GM23338 (cell line): ENCODE data around the gene ELFN2. TPM values are rescaled to one million over a fixed set of nuclear protein-coding genes. Genes with fewer than 3 reads are reported as not detected.

Experiments used
- ATAC-seq: fragments of 200-7000 bp; cut with Tn5 transposase; 3 replicates; pipeline ENCODE4 v1.9.1; 2020
- DNase-seq: peaks from one replicate; pipeline ENCODE4 v3.0.0-alpha.2; 2015; ENCODE audit warnings: low spot score
- H2AFZ ChIP-seq: fragments of 200-600 bp; sonication (generic); 2 replicates; pipeline ENCODE4 v1.8.0; 2016; ENCODE audit warnings: antibody characterized with exemption, mild to moderate bottlenecking, moderate library complexity
- H3F3A ChIP-seq: fragments of 200-600 bp; sonication (generic); replicated peaks from 2 replicates; pipeline ENCODE4 v1.8.0; 2017; ENCODE audit warnings: antibody characterized with exemption, mixed run types, low read depth
- H3K27ac ChIP-seq: fragments of 200-600 bp; sonication (generic); 2 replicates; pipeline ENCODE4 v1.6.1; 2016; ENCODE audit warnings: low read depth
- H3K27me3 ChIP-seq: fragments of 200-600 bp; sonication (generic); 2 replicates; pipeline ENCODE4 v1.8.0; 2016; ENCODE audit warnings: mild to moderate bottlenecking, mixed run types, moderate library complexity; ENCODE audit not compliant: insufficient read depth
- H3K36me3 ChIP-seq: fragments of 200-600 bp; sonication (generic); 2 replicates; pipeline ENCODE4 v1.8.0; 2016; ENCODE audit warnings: mild to moderate bottlenecking; ENCODE audit not compliant: insufficient read depth
- H3K4me1 ChIP-seq: fragments of 200-600 bp; sonication (generic); 2 replicates; pipeline ENCODE4 v1.8.0; 2016; ENCODE audit warnings: mild to moderate bottlenecking, moderate library complexity; ENCODE audit not compliant: insufficient read depth
- H3K4me2 ChIP-seq: fragments of 200-600 bp; sonication (generic); 2 replicates; pipeline ENCODE4 v1.7.1; 2017; ENCODE audit warnings: mixed run types
- H3K4me3 ChIP-seq: fragments of 200-600 bp; sonication (generic); 2 replicates; pipeline ENCODE4 v1.6.1; 2016; ENCODE audit warnings: mixed run types
- H3K79me2 ChIP-seq: fragments of 200-600 bp; sonication (generic); replicated peaks from 2 replicates; pipeline ENCODE4 v1.8.0; 2017; ENCODE audit warnings: mild to moderate bottlenecking; ENCODE audit not compliant: insufficient read depth
- H3K9me2 ChIP-seq: fragments of 200-600 bp; sonication (generic); 2 replicates; pipeline ENCODE4 v1.8.0; 2017; ENCODE audit not compliant: insufficient read depth
- H4K20me1 ChIP-seq: fragments of 200-600 bp; sonication (generic); replicated peaks from 2 replicates; pipeline ENCODE4 v1.8.0; 2017; ENCODE audit warnings: mild to moderate bottlenecking; ENCODE audit not compliant: insufficient read depth
- H3K27ac Mint-ChIP-seq: 2 replicates; pipeline ENCODE4 v1.8.0; 2020; ENCODE audit warnings: inconsistent platforms, mild to moderate bottlenecking, moderate library complexity, mixed read lengths
- H3K27me3 Mint-ChIP-seq: 3 replicates; pipeline ENCODE4 v1.8.0; 2022; ENCODE audit warnings: low read depth, mild to moderate bottlenecking, moderate library complexity, mixed read lengths, inconsistent platforms; ENCODE audit not compliant: insufficient read depth, poor library complexity
- H3K36me3 Mint-ChIP-seq: 3 replicates; pipeline ENCODE4 v1.8.0; 2021; ENCODE audit warnings: low read depth, mild to moderate bottlenecking, inconsistent platforms, moderate library complexity, mixed read lengths
- H3K4me1 Mint-ChIP-seq: 3 replicates; pipeline ENCODE4 v1.8.0; 2020; ENCODE audit warnings: mild to moderate bottlenecking, inconsistent platforms, mixed read lengths
- H3K4me3 Mint-ChIP-seq: 3 replicates; pipeline ENCODE4 v1.8.0; 2021; ENCODE audit warnings: moderate library complexity, mild to moderate bottlenecking, inconsistent platforms, mixed read lengths
- H3K9me3 Mint-ChIP-seq: 3 replicates; pipeline ENCODE4 v1.8.0; 2020; ENCODE audit warnings: moderate library complexity, mild to moderate bottlenecking, inconsistent platforms, mixed read lengths
- JUNB ChIP-seq: IDR thresholded peaks from one replicate; pipeline ENCODE4 v1.6.1; 2016; ENCODE audit warnings: antibody characterized with exemption; ENCODE audit not compliant: unreplicated experiment
- NANOG ChIP-seq: IDR thresholded peaks from 2 replicates; pipeline ENCODE4 v1.6.1; 2016; ENCODE audit warnings: antibody characterized with exemption, borderline replicate concordance
- STAT1 ChIP-seq: IDR thresholded peaks from one replicate; pipeline ENCODE4 v1.6.1; 2016; ENCODE audit warnings: antibody characterized with exemption; ENCODE audit not compliant: unreplicated experiment
- ZNF331 ChIP-seq: fragments of 250-450 bp; sonication (Bioruptor Pico); IDR thresholded peaks from 2 replicates; pipeline ENCODE4 v1.5.0; 2020; ENCODE audit warnings: low read depth, mild to moderate bottlenecking, moderate library complexity
- polyA plus RNA-seq: library from polyadenylated mRNA; unstranded; fragments of >200 nt; fragmentation: Nextera tagmentation; extraction: Ambion mirVana; gene quantifications from 2 replicates; pipeline ENCODE4 v1.2.1, GENCODE V29; 2016
- total RNA-seq: library from RNA; depleted of rRNA; stranded (reverse); fragments of >200 nt; shearing (Covaris generic); gene quantifications from 2 replicates; pipeline ENCODE4 v1.2.3, GENCODE V29; 2014
- TF ChIP-seq, protein P1 (sequence below): IDR thresholded peaks from one replicate; pipeline ENCODE4 v1.6.1; 2018; ENCODE audit warnings: antibody characterized with exemption; ENCODE audit not compliant: unreplicated experiment
- TF ChIP-seq, protein P2 (sequence below): IDR thresholded peaks from 2 replicates; pipeline ENCODE4 v1.6.1; 2016; ENCODE audit warnings: antibody characterized with exemption
- TF ChIP-seq, protein P3 (sequence below), 2 experiments: fragments of 200-600 bp in 1 of 2; sonication (generic) in 1 of 2; conservative IDR thresholded peaks; 2 replicates each; pipeline versions ENCODE4 v1.5.1 to v1.6.1; 2016 to 2017; ENCODE audit warnings: antibody characterized with exemption in 2 of 2, low read depth in 2 of 2, mild to moderate bottlenecking in 2 of 2, moderate library complexity in 1 of 2

Gene ELFN2
- total and polyA plus RNA-seq, 2 experiments from 2014 or later, result 0.18 to 0.35 TPM

DNA sequence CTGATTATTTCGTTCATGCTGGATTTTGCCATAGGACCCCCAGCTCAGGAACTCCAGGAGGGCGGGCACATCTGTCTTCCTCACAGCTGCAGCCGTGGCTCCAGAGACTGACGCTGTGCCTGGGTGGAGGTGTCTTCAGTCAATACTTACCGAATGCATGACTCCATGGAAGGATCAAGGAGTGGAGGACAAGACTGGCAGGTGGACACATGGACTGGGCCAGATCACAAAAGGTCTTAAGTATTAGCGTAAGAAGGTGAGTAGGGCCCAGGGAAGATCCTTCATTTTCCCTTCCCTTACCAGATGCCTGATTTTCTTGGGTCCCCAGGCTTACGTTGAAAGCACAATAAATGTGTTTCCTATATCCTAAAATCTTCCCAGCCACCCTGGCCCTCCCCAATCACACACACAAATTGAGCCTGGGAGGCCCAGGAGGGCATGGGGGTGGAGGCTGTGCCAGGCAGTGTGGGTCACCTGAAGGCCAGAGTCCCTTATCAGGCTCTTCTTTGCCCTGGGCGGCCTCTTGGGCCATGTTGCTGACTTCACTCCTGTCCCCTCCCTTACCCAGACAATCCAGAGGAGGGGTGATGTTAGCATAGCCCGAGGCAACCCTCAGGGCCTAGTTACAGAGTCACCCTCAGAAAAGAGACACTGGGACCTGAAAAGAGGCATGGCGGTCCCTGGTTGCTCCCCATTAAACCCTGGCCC is 88.6 kb downstream of the ELFN2 start:
- 0 out of 2 replicates have a peak, but pooled peaks cover 3% of the 10 kb centered on the region for H3F3A ChIP-seq
- TF ChIP-seq, protein P1, sequence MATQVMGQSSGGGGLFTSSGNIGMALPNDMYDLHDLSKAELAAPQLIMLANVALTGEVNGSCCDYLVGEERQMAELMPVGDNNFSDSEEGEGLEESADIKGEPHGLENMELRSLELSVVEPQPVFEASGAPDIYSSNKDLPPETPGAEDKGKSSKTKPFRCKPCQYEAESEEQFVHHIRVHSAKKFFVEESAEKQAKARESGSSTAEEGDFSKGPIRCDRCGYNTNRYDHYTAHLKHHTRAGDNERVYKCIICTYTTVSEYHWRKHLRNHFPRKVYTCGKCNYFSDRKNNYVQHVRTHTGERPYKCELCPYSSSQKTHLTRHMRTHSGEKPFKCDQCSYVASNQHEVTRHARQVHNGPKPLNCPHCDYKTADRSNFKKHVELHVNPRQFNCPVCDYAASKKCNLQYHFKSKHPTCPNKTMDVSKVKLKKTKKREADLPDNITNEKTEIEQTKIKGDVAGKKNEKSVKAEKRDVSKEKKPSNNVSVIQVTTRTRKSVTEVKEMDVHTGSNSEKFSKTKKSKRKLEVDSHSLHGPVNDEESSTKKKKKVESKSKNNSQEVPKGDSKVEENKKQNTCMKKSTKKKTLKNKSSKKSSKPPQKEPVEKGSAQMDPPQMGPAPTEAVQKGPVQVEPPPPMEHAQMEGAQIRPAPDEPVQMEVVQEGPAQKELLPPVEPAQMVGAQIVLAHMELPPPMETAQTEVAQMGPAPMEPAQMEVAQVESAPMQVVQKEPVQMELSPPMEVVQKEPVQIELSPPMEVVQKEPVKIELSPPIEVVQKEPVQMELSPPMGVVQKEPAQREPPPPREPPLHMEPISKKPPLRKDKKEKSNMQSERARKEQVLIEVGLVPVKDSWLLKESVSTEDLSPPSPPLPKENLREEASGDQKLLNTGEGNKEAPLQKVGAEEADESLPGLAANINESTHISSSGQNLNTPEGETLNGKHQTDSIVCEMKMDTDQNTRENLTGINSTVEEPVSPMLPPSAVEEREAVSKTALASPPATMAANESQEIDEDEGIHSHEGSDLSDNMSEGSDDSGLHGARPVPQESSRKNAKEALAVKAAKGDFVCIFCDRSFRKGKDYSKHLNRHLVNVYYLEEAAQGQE, result no peak
- no peak for TF ChIP-seq NANOG
- TF ChIP-seq, protein P2, sequence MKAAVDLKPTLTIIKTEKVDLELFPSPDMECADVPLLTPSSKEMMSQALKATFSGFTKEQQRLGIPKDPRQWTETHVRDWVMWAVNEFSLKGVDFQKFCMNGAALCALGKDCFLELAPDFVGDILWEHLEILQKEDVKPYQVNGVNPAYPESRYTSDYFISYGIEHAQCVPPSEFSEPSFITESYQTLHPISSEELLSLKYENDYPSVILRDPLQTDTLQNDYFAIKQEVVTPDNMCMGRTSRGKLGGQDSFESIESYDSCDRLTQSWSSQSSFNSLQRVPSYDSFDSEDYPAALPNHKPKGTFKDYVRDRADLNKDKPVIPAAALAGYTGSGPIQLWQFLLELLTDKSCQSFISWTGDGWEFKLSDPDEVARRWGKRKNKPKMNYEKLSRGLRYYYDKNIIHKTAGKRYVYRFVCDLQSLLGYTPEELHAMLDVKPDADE, result no peak
- TF ChIP-seq STAT1, result no peak
- no peak for TF ChIP-seq ZNF331
- peaks cover 28% of the 10 kb centered on the region for H3K27me3 ChIP-seq
- H2AFZ ChIP-seq, result peak overlapping the region; percentile 28; the same call in 1 of the 2 replicates
- H3K4me1 ChIP-seq, result peaks cover 33% of the 10 kb centered on the region
- Mint-ChIP-seq H3K27ac (no peak overlapping the region), H3K27me3 (peaks cover 26% of the 10 kb centered on the region), H3K4me3 (no peak overlapping the region), H3K9me3 (no peaks in the 10 kb centered on the region), H3K36me3 (no peaks in the 10 kb centered on the region), H3K4me1 (peaks cover 35% of the 10 kb centered on the region)
- no peak overlapping the region for H3K4me3 ChIP-seq
- H3K27ac ChIP-seq, result no peak overlapping the region
- DNase-seq, result no peak
- H3K4me2 ChIP-seq, result no peak overlapping the region
- no peak for ATAC-seq
- no peaks in the 10 kb centered on the region for H3K79me2 ChIP-seq
- no peaks in the 10 kb centered on the region for H3K9me2 ChIP-seq
- H3K36me3 ChIP-seq, result no peaks in the 10 kb centered on the region
- no peaks in the 10 kb centered on the region for H4K20me1 ChIP-seq

DNA sequence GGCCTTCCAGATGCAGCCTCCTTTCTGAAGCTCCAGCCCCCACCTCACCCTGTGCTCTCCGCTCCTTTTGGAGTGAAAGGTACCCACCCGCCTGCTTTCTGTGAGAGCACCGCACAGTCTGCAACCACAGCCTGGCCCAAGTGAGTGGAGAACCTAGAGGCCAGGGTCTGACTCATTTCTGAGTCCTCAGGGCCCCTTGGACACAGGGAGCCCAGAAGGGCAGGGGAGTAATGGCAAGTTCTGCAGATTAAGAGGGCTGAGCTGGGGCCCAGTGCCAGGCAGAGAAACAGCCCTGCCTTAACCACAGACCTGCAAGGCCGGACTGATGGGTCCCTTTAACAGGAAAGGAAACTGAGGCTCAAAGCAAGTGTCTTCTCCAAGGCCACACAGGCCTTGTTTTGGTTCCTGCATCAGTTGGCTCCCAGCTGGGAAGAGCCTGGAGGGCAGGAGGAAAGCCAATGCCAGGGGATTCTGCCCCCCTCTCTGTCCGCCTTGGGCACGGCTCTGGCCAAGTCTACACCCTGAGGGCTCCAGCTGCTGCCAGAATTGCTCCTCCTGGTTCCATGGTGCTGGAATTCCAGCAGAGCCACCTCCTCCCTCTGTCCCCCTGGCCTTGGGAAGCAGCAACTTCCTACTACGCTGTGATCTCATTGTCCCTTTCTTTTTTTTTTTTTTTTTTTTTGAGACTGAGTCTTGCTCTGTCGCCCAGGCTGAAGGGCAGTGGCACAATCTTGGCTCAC is 89.9 kb downstream of the ELFN2 start:
- Histone ChIP-seq H3K79me2 (no peaks in the 10 kb centered on the region), H3K36me3 (no peaks in the 10 kb centered on the region), H3F3A (0 out of 2 replicates have a peak, but pooled peaks cover 3% of the 10 kb centered on the region), H2AFZ (no peak overlapping the region), H3K27ac (no peak overlapping the region), H3K4me3 (no peak overlapping the region), H3K4me2 (no peak overlapping the region), H3K9me2 (no peaks in the 10 kb centered on the region), H3K4me1 (peaks cover 34% of the 10 kb centered on the region), H3K27me3 (peaks cover 35% of the 10 kb centered on the region), H4K20me1 (no peaks in the 10 kb centered on the region)
- DNase-seq (no peak), ATAC-seq (no peak)
- H3K4me1 Mint-ChIP-seq, result peaks cover 36% of the 10 kb centered on the region
- H3K9me3 Mint-ChIP-seq, result no peaks in the 10 kb centered on the region
- no peak overlapping the region for H3K27ac Mint-ChIP-seq
- no peak overlapping the region for H3K4me3 Mint-ChIP-seq
- no peaks in the 10 kb centered on the region for H3K36me3 Mint-ChIP-seq
- peaks cover 34% of the 10 kb centered on the region for H3K27me3 Mint-ChIP-seq
- TF ChIP-seq, protein P3, sequence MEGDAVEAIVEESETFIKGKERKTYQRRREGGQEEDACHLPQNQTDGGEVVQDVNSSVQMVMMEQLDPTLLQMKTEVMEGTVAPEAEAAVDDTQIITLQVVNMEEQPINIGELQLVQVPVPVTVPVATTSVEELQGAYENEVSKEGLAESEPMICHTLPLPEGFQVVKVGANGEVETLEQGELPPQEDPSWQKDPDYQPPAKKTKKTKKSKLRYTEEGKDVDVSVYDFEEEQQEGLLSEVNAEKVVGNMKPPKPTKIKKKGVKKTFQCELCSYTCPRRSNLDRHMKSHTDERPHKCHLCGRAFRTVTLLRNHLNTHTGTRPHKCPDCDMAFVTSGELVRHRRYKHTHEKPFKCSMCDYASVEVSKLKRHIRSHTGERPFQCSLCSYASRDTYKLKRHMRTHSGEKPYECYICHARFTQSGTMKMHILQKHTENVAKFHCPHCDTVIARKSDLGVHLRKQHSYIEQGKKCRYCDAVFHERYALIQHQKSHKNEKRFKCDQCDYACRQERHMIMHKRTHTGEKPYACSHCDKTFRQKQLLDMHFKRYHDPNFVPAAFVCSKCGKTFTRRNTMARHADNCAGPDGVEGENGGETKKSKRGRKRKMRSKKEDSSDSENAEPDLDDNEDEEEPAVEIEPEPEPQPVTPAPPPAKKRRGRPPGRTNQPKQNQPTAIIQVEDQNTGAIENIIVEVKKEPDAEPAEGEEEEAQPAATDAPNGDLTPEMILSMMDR (conservative IDR thresholded peaks at IDR 0.05; ENCODE audit: low read depth in 2 of 2), result no peak
- TF ChIP-seq JUNB, result no peak
